ENCODE measurements around the gene KCMF1.

The KCMF1 gene

GRCh38 chr2:84991404-84992160 is 20.6 kb downstream of the KCMF1 start:
- H3K27ac ChIP-seq: no peak overlapping the region; the same call in 1 of the 2 replicates
- peaks cover 71% of the 10 kb centered on the region for H3K4me1 ChIP-seq (ENCODE audit: low read depth, poor library complexity, severe bottlenecking)
- H4K20me1 ChIP-seq (ENCODE audit: insufficient read depth): peaks cover 66% of the 10 kb centered on the region
- peak overlapping the region; percentile 5; the same call in 1 of the 2 replicates for H3K4me2 ChIP-seq
- no peak overlapping the region for H2AFZ ChIP-seq (ENCODE audit: low read depth)
- no peaks in the 10 kb centered on the region for H3K27me3 ChIP-seq (ENCODE audit: insufficient read depth, low read depth)
- H3K79me2 ChIP-seq (ENCODE audit: insufficient read depth, low read depth): peaks cover 99% of the 10 kb centered on the region
- no peak overlapping the region for H3K9ac ChIP-seq
- TF ChIP-seq CTCF (conservative IDR thresholded peaks at IDR 0.05; ENCODE audit: low read depth, low read length): no peak
- no peak overlapping the region for H3K4me3 ChIP-seq (IDR thresholded peaks at IDR 0.05; ENCODE audit: insufficient read depth, low read depth, low read length)
- H3K36me3 ChIP-seq (ENCODE audit: insufficient read depth): no peaks in the 10 kb centered on the region

GRCh38 chr2:84995826-84996225 is 24.9 kb downstream of the KCMF1 start:
- peaks cover 48% of the 10 kb centered on the region for H4K20me1 ChIP-seq (ENCODE audit: insufficient read depth)
- TF ChIP-seq CTCF (conservative IDR thresholded peaks at IDR 0.05; ENCODE audit: low read depth, low read length): no peak
- no peak overlapping the region for H2AFZ ChIP-seq (ENCODE audit: low read depth)

GRCh38 chr2:84996909-84997308 is 25.9 kb downstream of the KCMF1 start:
- H4K20me1 ChIP-seq (ENCODE audit: insufficient read depth): peaks cover 46% of the 10 kb centered on the region
- no peak for TF ChIP-seq CTCF (conservative IDR thresholded peaks at IDR 0.05; ENCODE audit: low read depth, low read length)

More at GRCh38 chr2:84995826-84996225, 24.9 kb downstream of the KCMF1 start:
- H3K79me2 ChIP-seq (ENCODE audit: insufficient read depth, low read depth): peaks cover 97% of the 10 kb centered on the region
- H3K9ac ChIP-seq: no peak overlapping the region
- H3K4me1 ChIP-seq (ENCODE audit: low read depth, poor library complexity, severe bottlenecking): peaks cover 57% of the 10 kb centered on the region
- no peak overlapping the region for H3K4me2 ChIP-seq
- H3K27ac ChIP-seq: no peak overlapping the region
- H3K27me3 ChIP-seq (ENCODE audit: insufficient read depth, low read depth): no peaks in the 10 kb centered on the region
- H3K36me3 ChIP-seq (ENCODE audit: insufficient read depth): no peaks in the 10 kb centered on the region
- no peak overlapping the region for H3K4me3 ChIP-seq (IDR thresholded peaks at IDR 0.05; ENCODE audit: insufficient read depth, low read depth, low read length)

GRCh38 chr2:84999553-84999955 is 28.6 kb downstream of the KCMF1 start:
- H3K27me3 ChIP-seq (ENCODE audit: insufficient read depth, low read depth): no peaks in the 10 kb centered on the region
- H3K9ac ChIP-seq: no peak overlapping the region
- peaks cover 98% of the 10 kb centered on the region for H3K79me2 ChIP-seq (ENCODE audit: insufficient read depth, low read depth)
- H3K27ac ChIP-seq: no peak overlapping the region
- H3K4me1 ChIP-seq (ENCODE audit: low read depth, poor library complexity, severe bottlenecking): peaks cover 53% of the 10 kb centered on the region
- H3K4me3 ChIP-seq (IDR thresholded peaks at IDR 0.05; ENCODE audit: insufficient read depth, low read depth, low read length): no peak overlapping the region
- TF ChIP-seq CTCF (conservative IDR thresholded peaks at IDR 0.05; ENCODE audit: low read depth, low read length): no peak
- H4K20me1 ChIP-seq (ENCODE audit: insufficient read depth): peaks cover 42% of the 10 kb centered on the region
- no peaks in the 10 kb centered on the region for H3K36me3 ChIP-seq (ENCODE audit: insufficient read depth)
- peak overlapping the region; percentile 22 for H3K4me2 ChIP-seq
- no peak overlapping the region for H2AFZ ChIP-seq (ENCODE audit: low read depth)

More at GRCh38 chr2:84996909-84997308, 25.9 kb downstream of the KCMF1 start:
- no peaks in the 10 kb centered on the region for H3K27me3 ChIP-seq (ENCODE audit: insufficient read depth, low read depth)
- peaks cover 47% of the 10 kb centered on the region for H3K4me1 ChIP-seq (ENCODE audit: low read depth, poor library complexity, severe bottlenecking)
- H3K4me3 ChIP-seq (IDR thresholded peaks at IDR 0.05; ENCODE audit: insufficient read depth, low read depth, low read length): no peak overlapping the region
- H2AFZ ChIP-seq (ENCODE audit: low read depth): no peak overlapping the region
- H3K79me2 ChIP-seq (ENCODE audit: insufficient read depth, low read depth): peaks cover 97% of the 10 kb centered on the region
- H3K27ac ChIP-seq: no peak overlapping the region
- H3K36me3 ChIP-seq (ENCODE audit: insufficient read depth): no peaks in the 10 kb centered on the region
- no peak overlapping the region for H3K4me2 ChIP-seq
- H3K9ac ChIP-seq: no peak overlapping the region

Data from KMS-11 (cell line).